GM04504 (cell line): ENCODE data around the gene IL17REL.

Source experiments
- DNase-seq: peaks from one replicate; pipeline ENCODE4 v3.0.0-alpha.2; 2012; ENCODE audit warnings: low read depth

Gene IL17REL

GRCh38 chr22:50012211-50013181 lies at the start of gene IL17REL:
Gene IL17REL, minus strand, starts transcription at chr22:50012765. Its CDS starts 119 bp downstream, at chr22:50012646.
- no peak for DNase-seq

- DNase-seq: no peak
Measured at GRCh38 chr22:50061824-50062355, 49.3 kb upstream of the IL17REL start.

- no peak for DNase-seq
Measured at GRCh38 chr22:50061141-50061823, 48.7 kb upstream of the IL17REL start.

- DNase-seq: no peak
Measured at GRCh38 chr22:50060441-50061140, 48.0 kb upstream of the IL17REL start.

GRCh38 chr22:50059881-50060262 lies 47.3 kb upstream of the IL17REL start:
- no peak for DNase-seq

- no peak for DNase-seq
Measured at GRCh38 chr22:50058906-50059880, 46.6 kb upstream of the IL17REL start.

GRCh38 chr22:50058061-50058905 lies 45.7 kb upstream of the IL17REL start, which contains the start of gene TTLL8:
Gene TTLL8, minus strand, starts transcription at chr22:50058298.
- no peak for DNase-seq

- DNase-seq: no peak
Measured at GRCh38 chr22:50057278-50058060, 44.9 kb upstream of the IL17REL start.

GRCh38 chr22:50056214-50056972 lies 43.8 kb upstream of the IL17REL start:
- DNase-seq: no peak

- no peak for DNase-seq
Measured at GRCh38 chr22:50053861-50054260, 41.3 kb upstream of the IL17REL start.

- no peak for DNase-seq
Measured at GRCh38 chr22:50051930-50052329, 39.4 kb upstream of the IL17REL start.

GRCh38 chr22:50049299-50050195 lies 37.0 kb upstream of the IL17REL start:
- DNase-seq: no peak

GRCh38 chr22:50048836-50049235 lies 36.3 kb upstream of the IL17REL start:
- no peak for DNase-seq

GRCh38 chr22:50048061-50048765 lies 35.6 kb upstream of the IL17REL start:
- DNase-seq: no peak

GRCh38 chr22:50047346-50047745 lies 34.8 kb upstream of the IL17REL start:
- no peak for DNase-seq

- no peak for DNase-seq
Measured at GRCh38 chr22:50046481-50047245, 34.1 kb upstream of the IL17REL start.
